CD4-positive, alpha-beta T cell treated with Interleukin-15 for 4 hours (primary cell): ENCODE data around the gene ZNF219.

Source experiments
- DNase-seq: peaks from one replicate; pipeline ENCODE4 v3.0.0-alpha.2; 2020; ENCODE audit warnings: low spot score

The ZNF219 gene

DNA sequence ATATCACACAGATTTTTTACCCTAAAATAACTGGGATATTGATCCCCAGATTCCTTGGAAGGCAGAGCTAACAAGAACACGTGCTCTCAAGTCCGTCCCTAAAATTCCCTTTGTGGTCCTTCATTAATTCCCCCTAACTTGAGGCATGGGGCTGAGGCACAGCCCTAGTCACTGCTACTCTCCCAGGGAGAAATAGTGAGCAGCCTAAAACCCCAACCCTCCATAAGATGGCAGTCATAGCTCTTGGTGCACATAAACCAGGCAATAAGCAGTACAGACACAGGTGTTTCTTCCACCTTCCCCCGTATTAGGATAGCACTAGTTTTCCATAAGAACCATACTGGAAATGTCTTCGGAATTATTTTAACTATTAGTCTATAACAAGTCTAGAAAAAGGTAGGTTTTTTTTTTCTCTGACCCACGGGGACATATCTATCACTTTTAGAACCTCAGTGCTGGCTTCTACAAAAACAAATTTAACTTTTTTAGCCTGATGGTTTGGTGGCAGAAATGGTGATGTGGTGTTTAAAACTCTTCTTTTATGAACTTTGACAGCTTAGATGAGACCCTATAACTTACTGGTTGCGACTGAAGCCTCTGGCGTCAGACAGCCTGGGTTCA is 31.5 kb downstream of the ZNF219 start:
- no peak for DNase-seq

DNA sequence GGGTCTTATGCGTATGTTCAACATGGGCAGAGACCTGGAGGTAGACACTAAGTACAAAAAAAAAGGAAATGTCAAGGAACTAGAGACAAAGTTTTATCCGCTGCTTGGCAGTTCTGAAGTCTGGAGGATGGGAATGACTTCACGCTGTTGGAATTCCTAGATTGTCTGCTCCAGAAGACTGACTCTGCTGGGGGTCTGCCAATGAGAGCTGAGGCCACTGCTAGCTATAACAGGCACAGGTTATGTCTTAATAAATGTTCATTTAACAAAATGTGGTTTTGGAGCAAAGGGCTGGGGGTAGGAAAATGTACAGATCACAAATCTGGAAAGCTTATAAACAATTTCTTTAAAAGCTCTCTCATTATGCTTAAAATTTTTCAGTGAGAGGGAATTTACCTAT is 35.0 kb downstream of the ZNF219 start:
- DNase-seq: no peak

DNA sequence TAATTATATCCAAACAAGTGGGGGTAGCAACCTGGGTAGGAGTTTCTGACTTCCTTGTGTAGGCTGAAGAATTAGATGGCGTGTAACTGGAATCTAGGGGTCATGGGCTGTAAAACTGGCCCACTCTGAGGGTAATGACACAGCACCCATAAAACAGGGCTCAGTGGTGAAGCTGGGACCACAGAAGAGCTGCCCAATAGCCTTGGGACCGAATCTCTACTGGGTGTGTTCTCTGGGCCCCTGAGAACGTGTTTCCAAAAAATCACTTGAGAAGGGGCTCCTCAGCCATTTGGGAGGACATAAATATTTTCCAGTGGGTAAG is 37.1 kb downstream of the ZNF219 start:
- no peak for DNase-seq

DNA sequence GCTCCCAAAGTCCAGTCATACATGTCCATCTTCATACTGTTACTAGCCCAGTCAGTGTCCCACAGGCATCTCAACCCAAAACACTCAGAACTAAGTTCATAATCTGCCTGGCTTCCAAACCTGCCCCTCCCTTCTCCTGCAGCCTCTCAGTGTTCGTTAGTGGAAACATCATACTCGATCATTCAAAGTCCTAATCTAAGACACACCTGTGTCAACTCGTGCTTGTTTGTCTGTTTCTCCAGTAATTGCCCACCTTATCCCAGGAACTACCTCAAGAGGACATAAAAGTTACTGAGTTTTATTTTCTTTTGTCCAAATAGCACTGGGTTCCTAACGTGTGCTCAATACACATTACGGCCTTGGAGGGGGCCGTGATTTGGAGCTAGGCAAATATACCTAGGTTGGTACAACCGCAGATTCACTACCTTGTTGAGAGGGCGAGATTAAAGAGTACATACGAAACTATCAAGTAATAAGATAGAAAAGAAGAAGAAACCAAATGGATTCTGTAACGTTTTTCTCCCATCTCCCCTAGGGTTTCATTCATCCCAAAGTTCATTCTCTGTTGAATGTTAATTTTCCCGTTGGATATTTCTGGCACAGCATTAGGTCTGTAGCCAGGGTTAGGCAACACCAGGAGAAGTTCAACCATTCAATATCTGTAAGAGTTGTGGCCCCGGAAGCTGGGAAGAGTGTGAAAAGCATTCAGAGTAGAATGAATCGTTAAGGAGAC is 37.7 kb downstream of the ZNF219 start:
- no peak for DNase-seq

DNA sequence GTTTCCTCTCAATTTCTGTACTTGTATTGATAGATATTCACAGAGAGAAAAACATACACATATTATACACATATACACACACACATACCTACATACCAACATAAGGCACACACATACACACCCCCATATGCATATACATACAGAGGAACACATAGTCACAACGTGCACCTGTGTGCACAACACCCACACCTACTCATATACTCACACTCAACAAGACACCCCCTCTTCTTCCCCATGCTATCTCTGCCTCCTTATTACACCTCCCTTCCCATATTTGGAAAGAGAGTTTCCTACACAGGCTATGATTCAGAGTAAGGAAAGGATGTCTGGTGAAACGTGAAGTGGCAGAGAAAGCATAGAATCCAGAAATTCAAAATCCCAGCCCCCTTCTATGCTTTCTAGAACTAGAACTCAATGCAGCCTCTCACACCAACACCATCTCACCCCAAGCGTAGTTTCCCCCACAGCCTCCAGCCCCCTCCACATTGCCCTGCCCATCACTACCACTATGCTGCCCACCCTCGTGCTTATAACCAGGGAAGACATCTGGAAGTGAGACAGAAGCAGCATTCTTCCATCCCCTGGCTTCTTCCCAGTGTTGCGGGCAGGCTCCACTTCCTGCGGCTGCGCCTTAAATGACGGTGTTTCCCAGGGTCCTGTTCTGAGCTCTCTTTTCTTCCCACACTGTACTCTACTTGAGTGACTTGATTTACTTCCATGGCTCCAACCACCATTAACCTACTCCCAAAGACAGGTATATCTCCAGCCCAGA is 38.4 kb downstream of the ZNF219 start:
- no peak for DNase-seq

DNA sequence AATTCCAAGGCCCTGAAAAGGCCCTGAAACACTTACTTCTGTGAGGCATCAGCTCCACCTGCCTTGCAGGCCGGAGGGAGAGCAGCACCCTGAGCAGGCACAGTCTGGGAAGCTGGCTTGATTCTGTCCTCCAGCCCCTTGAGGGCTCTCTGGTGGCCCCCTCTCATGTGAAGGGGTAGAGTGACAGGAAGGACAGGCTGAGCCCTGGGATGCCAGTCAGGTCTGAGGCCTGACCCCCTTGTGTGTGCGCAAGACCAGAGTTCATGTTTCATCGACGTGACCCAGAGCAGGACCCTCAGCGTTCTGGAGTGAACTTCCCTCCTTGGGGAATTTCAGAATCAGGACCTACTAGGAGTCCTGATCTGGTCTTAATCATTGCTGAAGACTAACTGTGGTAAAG is 39.6 kb downstream of the ZNF219 start:
- DNase-seq: no peak

- no peak for DNase-seq
These were observed 40.4 kb downstream of the ZNF219 start, which contains the start of gene RNASE8 for GRCh38 chr14:21057803-21058675. Gene RNASE8, plus strand, starts transcription at chr14:21057822. Its CDS starts 71 bp downstream, at chr14:21057893.

DNA sequence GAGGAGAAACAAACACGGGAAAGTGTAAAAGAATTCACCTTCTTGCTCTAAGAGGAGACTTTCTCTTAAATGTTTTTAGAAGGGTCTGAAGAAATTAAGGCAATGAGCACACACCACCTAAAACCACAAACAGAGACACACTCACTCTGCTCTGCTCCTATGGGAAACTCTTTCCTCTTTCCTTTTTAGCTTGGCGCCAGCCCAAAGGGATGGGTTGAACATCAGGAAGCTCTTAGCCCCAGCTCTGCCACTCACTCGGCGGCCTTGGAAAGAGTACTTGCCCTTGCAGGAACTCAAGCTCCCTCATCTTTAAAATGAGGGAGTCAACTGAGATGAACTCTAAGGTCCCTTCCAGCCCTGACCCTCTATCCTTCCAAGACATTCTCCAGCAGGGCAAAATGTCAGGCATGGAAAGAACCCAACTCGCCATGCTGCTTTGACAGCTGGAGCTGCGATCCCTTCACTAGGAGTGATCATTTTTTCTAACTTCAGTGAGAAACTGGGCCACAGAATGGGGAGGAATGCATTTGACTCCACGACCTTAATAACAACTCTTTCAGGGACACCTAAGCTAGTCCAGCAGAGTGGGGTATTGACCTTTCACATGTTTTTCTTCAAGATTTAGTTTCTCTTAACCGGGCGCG is 41.8 kb downstream of the ZNF219 start:
- no peak for DNase-seq

- DNase-seq: no peak
These were observed 42.9 kb downstream of the ZNF219 start for GRCh38 chr14:21055432-21056117.

GRCh38 chr14:21054768-21055145 is 43.7 kb downstream of the ZNF219 start:
- DNase-seq: no peak

DNA sequence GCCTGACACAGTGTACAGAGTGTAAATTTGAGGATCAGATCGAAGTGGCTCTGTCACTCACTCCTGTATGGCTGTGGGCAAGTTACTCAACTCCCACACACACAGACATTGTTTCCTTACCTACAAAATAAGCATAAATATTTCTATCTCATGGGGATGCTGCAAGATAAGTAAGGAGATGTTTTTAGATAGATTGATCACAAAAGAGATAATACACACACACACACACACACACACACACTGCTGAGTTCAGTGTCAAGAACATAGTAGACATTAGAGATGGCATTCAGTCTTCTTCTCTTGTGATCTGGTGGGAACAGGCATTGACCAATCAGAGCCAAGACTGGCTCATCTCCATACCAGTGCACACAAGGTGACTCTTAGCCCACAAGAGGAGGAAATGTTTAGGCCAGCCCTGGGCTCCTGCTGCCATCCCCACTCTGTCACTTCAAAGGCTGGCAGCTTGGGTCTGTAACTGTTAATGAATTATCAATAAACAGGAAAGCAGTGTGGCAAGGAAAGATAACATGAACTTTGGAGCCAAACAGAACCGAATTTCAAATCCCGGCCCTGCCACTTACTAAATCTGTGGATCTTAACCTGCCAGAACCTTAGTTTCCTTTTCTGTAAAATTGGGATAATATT is 44.2 kb downstream of the ZNF219 start:
- DNase-seq: no peak

GRCh38 chr14:21053184-21054122 is 45.0 kb downstream of the ZNF219 start:
- DNase-seq: no peak

DNA sequence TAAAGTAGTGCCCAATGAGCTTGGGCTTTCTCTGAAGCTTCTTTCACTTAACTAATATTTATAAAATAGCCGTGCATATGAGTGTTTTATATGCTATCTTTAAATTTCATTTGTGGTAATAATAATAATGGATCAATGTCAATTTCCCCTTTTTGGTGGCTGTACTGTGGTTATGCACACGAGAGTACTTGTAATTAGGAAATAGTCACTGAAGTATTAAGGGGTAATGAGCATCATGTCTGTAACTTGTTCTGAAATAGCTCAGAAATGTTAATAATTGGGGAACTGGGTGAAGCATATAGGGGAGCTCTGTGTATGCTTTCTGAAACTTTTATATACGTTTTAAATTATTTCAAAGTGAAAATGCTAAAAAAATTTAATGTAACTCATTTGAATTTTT is 47.9 kb downstream of the ZNF219 start:
- DNase-seq: no peak

GRCh38 chr14:21049271-21049673 is 49.2 kb downstream of the ZNF219 start:
- no peak for DNase-seq

- no peak for DNase-seq
These were observed 49.8 kb downstream of the ZNF219 start for GRCh38 chr14:21048638-21049037.

GRCh38 chr14:21047378-21047781 is 51.1 kb downstream of the ZNF219 start:
- no peak for DNase-seq

DNA sequence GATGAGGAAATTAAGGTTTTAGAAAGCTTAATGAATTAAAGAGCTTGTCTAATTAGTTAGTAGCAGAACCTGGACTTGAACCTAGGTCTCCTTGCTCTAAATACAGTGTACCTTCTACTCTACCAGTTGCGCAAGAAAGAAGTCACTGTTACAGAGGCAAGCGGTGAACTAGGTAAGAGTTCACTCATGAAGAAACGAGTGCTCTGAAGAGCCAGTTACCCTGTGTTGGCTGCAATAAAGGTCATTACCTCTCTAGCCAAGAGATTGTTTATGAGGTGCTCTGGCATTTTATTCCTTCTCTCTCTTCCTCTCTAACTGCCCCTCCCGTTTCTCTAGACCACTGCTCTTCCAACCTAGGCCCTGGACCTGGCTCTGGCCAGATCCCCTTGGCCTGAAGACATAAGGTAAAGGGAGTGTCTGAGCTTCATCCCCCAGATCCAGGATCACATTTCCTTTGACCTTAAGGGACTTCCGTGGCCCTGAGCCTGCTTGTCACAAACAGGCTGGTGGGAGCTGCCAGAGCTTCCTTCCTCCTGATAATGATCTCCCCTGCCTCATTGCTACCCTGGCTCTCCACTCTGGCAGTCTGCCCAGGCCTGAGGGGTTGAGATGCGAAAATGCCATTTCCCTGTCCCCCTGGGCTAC is 54.4 kb downstream of the ZNF219 start:
- DNase-seq: no peak

GRCh38 chr14:21043387-21043973 is 55.0 kb downstream of the ZNF219 start:
- DNase-seq: no peak

GRCh38 chr14:21042918-21043317 is 55.5 kb downstream of the ZNF219 start:
- no peak for DNase-seq
